ENCODE data around the gene CKAP4. TPM values are rescaled to one million over a fixed set of nuclear protein-coding genes. Genes with fewer than 3 reads are reported as not detected.

The CKAP4 gene
- total and polyA plus RNA-seq, 2 donors (not counting 1 experiment from before 2014, with no cell fraction given) = 7.4 to 29.2 TPM

GRCh38 chr12:106296179-106296877 lies 48.5 kb upstream of the CKAP4 start:
- TF ChIP-seq, protein P1, sequence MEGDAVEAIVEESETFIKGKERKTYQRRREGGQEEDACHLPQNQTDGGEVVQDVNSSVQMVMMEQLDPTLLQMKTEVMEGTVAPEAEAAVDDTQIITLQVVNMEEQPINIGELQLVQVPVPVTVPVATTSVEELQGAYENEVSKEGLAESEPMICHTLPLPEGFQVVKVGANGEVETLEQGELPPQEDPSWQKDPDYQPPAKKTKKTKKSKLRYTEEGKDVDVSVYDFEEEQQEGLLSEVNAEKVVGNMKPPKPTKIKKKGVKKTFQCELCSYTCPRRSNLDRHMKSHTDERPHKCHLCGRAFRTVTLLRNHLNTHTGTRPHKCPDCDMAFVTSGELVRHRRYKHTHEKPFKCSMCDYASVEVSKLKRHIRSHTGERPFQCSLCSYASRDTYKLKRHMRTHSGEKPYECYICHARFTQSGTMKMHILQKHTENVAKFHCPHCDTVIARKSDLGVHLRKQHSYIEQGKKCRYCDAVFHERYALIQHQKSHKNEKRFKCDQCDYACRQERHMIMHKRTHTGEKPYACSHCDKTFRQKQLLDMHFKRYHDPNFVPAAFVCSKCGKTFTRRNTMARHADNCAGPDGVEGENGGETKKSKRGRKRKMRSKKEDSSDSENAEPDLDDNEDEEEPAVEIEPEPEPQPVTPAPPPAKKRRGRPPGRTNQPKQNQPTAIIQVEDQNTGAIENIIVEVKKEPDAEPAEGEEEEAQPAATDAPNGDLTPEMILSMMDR (IDR thresholded peaks at IDR 0.05) = no peak
- no peak for TF ChIP-seq EZH2 (IDR thresholded peaks at IDR 0.05; ENCODE audit: borderline replicate concordance, insufficient read depth, low read depth, low read length, poor library complexity, severe bottlenecking)
- WGBS (ENCODE audit: insufficient coverage) = 92% methylated on average over 4 of the region's 8 CpGs
- no peak overlapping the region for H2AFZ ChIP-seq (ENCODE audit: insufficient read depth, low read depth, low read length, poor library complexity, severe bottlenecking)
- H3K27me3 ChIP-seq (replicated peaks in 1 of 4; ENCODE audit: control extremely low read depth in 1 of 4, control insufficient read depth in 3 of 4, insufficient read depth in 4 of 4, low read length in 3 of 4) = no peaks in the 10 kb centered on the region
- ATAC-seq (ENCODE audit: low read depth) (no peak), DNase-seq (no peak)
- H3K4me1 Mint-ChIP-seq = peaks cover 33% of the 10 kb centered on the region
- H3K27me3 Mint-ChIP-seq = no peaks in the 10 kb centered on the region
- no peaks in the 10 kb centered on the region for H3K36me3 ChIP-seq (replicated peaks in 1 of 2; ENCODE audit: control extremely low read depth in 1 of 2, control insufficient read depth in 1 of 2, extremely low read depth in 1 of 2, insufficient read depth in 2 of 2, low read length in 1 of 2)
- H3K9me3 ChIP-seq (ENCODE audit: control extremely low read depth in 1 of 3, control insufficient read depth in 2 of 3, insufficient read depth in 1 of 3, low read length in 2 of 3) = no peaks in the 10 kb centered on the region
- POLR2A ChIA-PET = no interaction called here
- no peaks in the 10 kb centered on the region for H3K9me3 Mint-ChIP-seq (ENCODE audit: insufficient read depth)
- H3K4me2 ChIP-seq (replicated peaks; ENCODE audit: low read depth, low read length, poor library complexity, severe bottlenecking) = no peak overlapping the region
- H3K27ac Mint-ChIP-seq = no peak overlapping the region
- H4K20me1 ChIP-seq (ENCODE audit: control insufficient read depth, insufficient read depth, low read length, poor library complexity, severe bottlenecking) = no peaks in the 10 kb centered on the region
- intact Hi-C loops (cut with micrococcal nuclease) = no loop called here
- H3K79me2 ChIP-seq (ENCODE audit: control insufficient read depth, insufficient read depth, low read length) = no peaks in the 10 kb centered on the region
- no peak overlapping the region for H3K9ac ChIP-seq (ENCODE audit: low read length)
- H3K4me3 Mint-ChIP-seq = no peak overlapping the region
- no peak overlapping the region for H3K27ac ChIP-seq (ENCODE audit: low read length in 2 of 2)
- CTCF ChIA-PET = interaction anchor here (0.6 to 11.3 kb wide), 9 partner anchors 12 to 159 kb away, joined by 3 to 158 read pairs (median 4); partner anchors contain the start of gene CKAP4
- H3K4me1 ChIP-seq (ENCODE audit: control insufficient read depth in 2 of 2, insufficient read depth in 2 of 2, low read length in 2 of 2) = peaks cover 14 to 17% of the 10 kb centered on the region in 2 donors
- no peak overlapping the region for H3K4me3 ChIP-seq (ENCODE audit: control extremely low read depth in 1 of 5, extremely low read depth in 1 of 5, insufficient read depth in 1 of 5, low read depth in 2 of 5, low read length in 4 of 5)

DNA sequence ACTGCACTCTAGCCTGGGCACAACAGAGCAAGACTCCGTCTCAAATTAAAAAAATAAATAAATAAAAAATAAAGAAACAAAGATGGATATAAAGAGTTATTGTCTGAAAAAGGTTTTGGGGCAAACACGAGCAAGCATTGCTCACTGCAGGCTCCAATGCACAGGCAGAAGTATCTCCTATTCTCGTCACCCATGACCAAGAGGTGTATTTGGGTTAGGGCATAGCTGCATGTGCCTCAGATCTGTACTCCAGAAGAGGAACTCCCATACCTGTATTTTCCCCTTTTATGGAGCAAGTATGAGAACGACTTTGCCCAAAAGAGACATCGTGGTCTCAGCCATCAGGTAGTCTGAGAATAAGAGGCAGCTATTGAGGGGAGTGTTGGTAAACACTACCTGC lies 44.5 kb upstream of the CKAP4 start:
- ATAC-seq (ENCODE audit: low read depth) (no peak), DNase-seq (no peak)
- H2AFZ ChIP-seq (ENCODE audit: insufficient read depth, low read depth, low read length, poor library complexity, severe bottlenecking) = no peak overlapping the region
- H3K9me3 ChIP-seq (ENCODE audit: control extremely low read depth in 1 of 3, control insufficient read depth in 2 of 3, insufficient read depth in 1 of 3, low read length in 2 of 3) = no peaks in the 10 kb centered on the region
- H3K4me1 ChIP-seq (ENCODE audit: control insufficient read depth in 2 of 2, insufficient read depth in 2 of 2, low read length in 2 of 2) = peaks cover 0 to under 1% of the 10 kb centered on the region in 2 donors
- H3K27ac Mint-ChIP-seq = peak overlapping the region; percentile 20
- WGBS (ENCODE audit: insufficient coverage) = 90% methylated on average over 2 of the region's 5 CpGs
- peaks cover 20% of the 10 kb centered on the region for H3K4me1 Mint-ChIP-seq
- H3K4me2 ChIP-seq (replicated peaks; ENCODE audit: low read depth, low read length, poor library complexity, severe bottlenecking) = no peak overlapping the region
- H3K36me3 ChIP-seq (replicated peaks in 1 of 2; ENCODE audit: control extremely low read depth in 1 of 2, control insufficient read depth in 1 of 2, extremely low read depth in 1 of 2, insufficient read depth in 2 of 2, low read length in 1 of 2) = no peaks in the 10 kb centered on the region
- no peak overlapping the region for H3K4me3 ChIP-seq (ENCODE audit: control extremely low read depth in 1 of 5, extremely low read depth in 1 of 5, insufficient read depth in 1 of 5, low read depth in 2 of 5, low read length in 4 of 5)
- peaks cover under 1% of the 10 kb centered on the region for H3K27me3 Mint-ChIP-seq
- TF ChIP-seq, protein P1 (IDR thresholded peaks at IDR 0.05) = no peak
- no peak for TF ChIP-seq EZH2 (IDR thresholded peaks at IDR 0.05; ENCODE audit: borderline replicate concordance, insufficient read depth, low read depth, low read length, poor library complexity, severe bottlenecking)
- H3K27me3 ChIP-seq (replicated peaks in 1 of 4; ENCODE audit: control extremely low read depth in 1 of 4, control insufficient read depth in 3 of 4, insufficient read depth in 4 of 4, low read length in 3 of 4) = no peaks in the 10 kb centered on the region
- H3K4me3 Mint-ChIP-seq = no peak overlapping the region
- H3K79me2 ChIP-seq (ENCODE audit: control insufficient read depth, insufficient read depth, low read length) = no peaks in the 10 kb centered on the region
- ChIA-PET POLR2A (interaction anchor here (1.5 kb wide), 1 partner anchor 9 kb away, joined by 6 read pairs; no protein-coding TSS in a partner anchor), CTCF (interaction anchor here (2.1 kb wide), 1 partner anchor 10 kb away, joined by 9 read pairs; no protein-coding TSS in a partner anchor)
- no peak overlapping the region for H3K27ac ChIP-seq (ENCODE audit: low read length in 2 of 2)
- intact Hi-C loops (cut with micrococcal nuclease) = no loop called here
- no peaks in the 10 kb centered on the region for H3K9me3 Mint-ChIP-seq (ENCODE audit: insufficient read depth)
- no peaks in the 10 kb centered on the region for H4K20me1 ChIP-seq (ENCODE audit: control insufficient read depth, insufficient read depth, low read length, poor library complexity, severe bottlenecking)
- no peak overlapping the region for H3K9ac ChIP-seq (ENCODE audit: low read length)

Measured in B cell (primary cell).